H1 (cell line): ENCODE measurements around the gene PTDSS2. TPM values are rescaled to one million over a fixed set of nuclear protein-coding genes. Genes with fewer than 3 reads are reported as not detected.
A peak's percentile ranks its signal among the peaks of the same experiment; 100 is the strongest.

Experiments
- CTCF ChIA-PET: fragments of 300-600 bp; sonication (Branson Sonifier 250); formaldehyde crosslinking; loops from one replicate; lab custom pipeline; 2021; ENCODE audit not compliant: partially characterized antibody; lab: Charles Lee
- POLR2A ChIA-PET: fragments of 300-600 bp; sonication (Branson Sonifier 250); formaldehyde crosslinking; loops from one replicate; lab custom pipeline; 2021; ENCODE audit warnings: inconsistent platforms; ENCODE audit not compliant: partially characterized antibody; lab: Charles Lee
- DNase-seq, 2 experiments: peaks; one replicate each; pipeline versions ENCODE4 v3.0.0 to v3.0.0-alpha.2; 2010 to 2022; ENCODE audit warnings: low spot score in 2 of 2, low read depth in 1 of 2, mixed read lengths in 1 of 2
- FAIRE-seq: peaks from 2 replicates; lab custom pipeline; 2011; peaks lifted over from hg19 to GRCh38; lab: Jason Lieb, UNC
- H2AFZ ChIP-seq: 2 replicates; pipeline ENCODE4 v1.8.1; 2012; ENCODE audit warnings: low read length, inconsistent platforms
- H2AK5ac ChIP-seq: 2 replicates; pipeline ENCODE4 v1.6.1; 2013; ENCODE audit warnings: low read depth, low read length
- H2BK120ac ChIP-seq: replicated peaks from 2 replicates; pipeline ENCODE3; 2013; ENCODE audit warnings: low read depth, low read length, inconsistent platforms
- H2BK12ac ChIP-seq: 2 replicates; pipeline ENCODE4 v1.6.1; 2013; ENCODE audit warnings: low read depth, low read length
- H2BK15ac ChIP-seq: 2 replicates; pipeline ENCODE4 v1.6.1; 2013; ENCODE audit warnings: low read length
- H2BK20ac ChIP-seq: 2 replicates; pipeline ENCODE4 v1.6.1; 2013; ENCODE audit warnings: low read length
- H2BK5ac ChIP-seq: 2 replicates; pipeline ENCODE4 v1.6.1; 2013; ENCODE audit warnings: low read depth, low read length
- H3K14ac ChIP-seq: 2 replicates; pipeline ENCODE4 v1.6.1; 2013; ENCODE audit warnings: inconsistent platforms; ENCODE audit not compliant: insufficient read length
- H3K18ac ChIP-seq: 2 replicates; pipeline ENCODE4 v1.6.1; 2013; ENCODE audit warnings: low read length; ENCODE audit errors: extremely low read depth
- H3K23ac ChIP-seq: 2 replicates; pipeline ENCODE4 v1.6.1; 2013; ENCODE audit warnings: inconsistent platforms; ENCODE audit not compliant: insufficient read length
- H3K23me2 ChIP-seq: 2 replicates; pipeline ENCODE4 v1.6.1; 2013; ENCODE audit warnings: low read depth, low read length
- H3K27ac ChIP-seq: 2 replicates; pipeline ENCODE4 v1.6.1; 2011; ENCODE audit warnings: low read depth, low read length, inconsistent platforms
- H3K27me3 ChIP-seq, 4 experiments: replicated peaks in 1 of 4; 1 replicate in 1 of 4; 2 replicates in 3 of 4; pipeline versions ENCODE4 v1.6.1 to v1.8.1; 2011 to 2013; ENCODE audit warnings: low read length in 3 of 4, mild to moderate bottlenecking in 3 of 4, inconsistent platforms in 2 of 4, mixed read lengths in 2 of 4, moderate library complexity in 1 of 4; ENCODE audit not compliant: control insufficient read depth in 3 of 4, insufficient read depth in 3 of 4; ENCODE audit errors: extremely low read depth in 1 of 4
- H3K36me3 ChIP-seq, 4 experiments: 2 replicates each; pipeline versions ENCODE4 v1.6.1 to v1.8.1; 2011 to 2013; ENCODE audit warnings: mild to moderate bottlenecking in 4 of 4, low read length in 3 of 4, moderate library complexity in 2 of 4, control low read depth in 1 of 4, inconsistent platforms in 1 of 4; ENCODE audit not compliant: insufficient read depth in 4 of 4, control insufficient read depth in 2 of 4
- H3K4ac ChIP-seq: replicated peaks from 2 replicates; pipeline ENCODE3; 2013; ENCODE audit warnings: low read length, low read depth, mixed read lengths, inconsistent platforms; ENCODE audit not compliant: insufficient read length
- H3K4me1 ChIP-seq, 4 experiments: replicated peaks in 1 of 4; 1 replicate in 1 of 4; 2 replicates in 3 of 4; pipeline versions ENCODE4 v1.6.1 to v1.8.1; 2011 to 2013; ENCODE audit warnings: low read length in 3 of 4, inconsistent platforms in 2 of 4, mixed read lengths in 1 of 4; ENCODE audit not compliant: insufficient read depth in 4 of 4, control insufficient read depth in 3 of 4
- H3K4me2 ChIP-seq, 2 experiments: 2 replicates each; pipeline versions ENCODE4 v1.6.1 to v1.8.1; 2011 to 2013; ENCODE audit warnings: low read depth in 2 of 2, low read length in 2 of 2, control low read depth in 1 of 2, inconsistent platforms in 1 of 2, mild to moderate bottlenecking in 1 of 2; ENCODE audit not compliant: insufficient read depth in 1 of 2
- H3K4me3 ChIP-seq, 4 experiments: fragments of 200-600, 300-600 bp in 1 of 4; sonication (generic), shearing (Covaris generic), sonication (Bioruptor Twin) in 1 of 4; 2 replicates each; pipeline versions ENCODE4 v1.5.1 to v1.8.1; 2011 to 2016; ENCODE audit warnings: low read length in 4 of 4, low read depth in 3 of 4, control low read depth in 2 of 4, inconsistent platforms in 2 of 4, mild to moderate bottlenecking in 2 of 4, mixed read lengths in 1 of 4, moderate library complexity in 1 of 4; ENCODE audit not compliant: insufficient read depth in 2 of 4; ENCODE audit errors: extremely low read depth in 1 of 4
- H3K56ac ChIP-seq: replicated peaks from 2 replicates; pipeline ENCODE3; 2013; ENCODE audit warnings: low read depth, mild to moderate bottlenecking, mixed read lengths, low read length, inconsistent platforms; ENCODE audit not compliant: insufficient read length
- H3K79me1 ChIP-seq: 2 replicates; pipeline ENCODE4 v1.6.1; 2013; ENCODE audit warnings: low read depth, low read length, control low read depth
- H3K79me2 ChIP-seq, 2 experiments: 2 replicates each; pipeline versions ENCODE4 v1.6.1 to v1.8.1; 2012 to 2013; ENCODE audit warnings: low read length in 2 of 2, mild to moderate bottlenecking in 2 of 2, inconsistent platforms in 1 of 2; ENCODE audit not compliant: insufficient read depth in 2 of 2, control insufficient read depth in 1 of 2
- H3K9ac ChIP-seq, 4 experiments: replicated peaks in 1 of 4; 1 replicate in 1 of 4; 2 replicates in 3 of 4; pipeline versions ENCODE4 v1.6.1 to v1.8.1; 2011 to 2013; ENCODE audit warnings: low read depth in 3 of 4, low read length in 3 of 4, control low read depth in 2 of 4, mild to moderate bottlenecking in 2 of 4, moderate library complexity in 2 of 4, inconsistent platforms in 1 of 4; ENCODE audit errors: extremely low read depth in 1 of 4
- H3K9me3 ChIP-seq, 2 experiments: 2 replicates each; pipeline versions ENCODE4 v1.6.1 to v1.8.1; 2012 to 2013; ENCODE audit warnings: mild to moderate bottlenecking in 2 of 2, moderate library complexity in 2 of 2, control low read depth in 1 of 2, inconsistent platforms in 1 of 2, low read depth in 1 of 2, low read length in 1 of 2, mixed read lengths in 1 of 2; ENCODE audit not compliant: insufficient read depth in 2 of 2
- H4K20me1 ChIP-seq, 2 experiments: replicated peaks in 1 of 2; 2 replicates each; pipeline versions ENCODE3 to v1.8.1; 2011 to 2013; ENCODE audit warnings: inconsistent platforms in 2 of 2, low read length in 2 of 2, mild to moderate bottlenecking in 1 of 2; ENCODE audit not compliant: insufficient read depth in 2 of 2, control insufficient read depth in 1 of 2
- H4K5ac ChIP-seq: 2 replicates; pipeline ENCODE4 v1.6.1; 2013; ENCODE audit warnings: low read length, low read depth, mixed read lengths, inconsistent platforms; ENCODE audit not compliant: insufficient read length
- H4K8ac ChIP-seq: 2 replicates; pipeline ENCODE4 v1.8.0; 2013; ENCODE audit warnings: mild to moderate bottlenecking, moderate library complexity, low read length, inconsistent platforms; ENCODE audit not compliant: insufficient read depth; ENCODE audit errors: extremely low read depth
- H4K91ac ChIP-seq: replicated peaks from 2 replicates; pipeline ENCODE3; 2013; ENCODE audit warnings: low read length, mixed read lengths, inconsistent platforms; ENCODE audit not compliant: insufficient read length
- HDAC2 ChIP-seq, 2 experiments: fragments of 300-600 bp in 1 of 2; sonication (generic) in 1 of 2; IDR thresholded peaks; 2 replicates each; pipeline ENCODE4 v1.6.1; 2011 to 2012; ENCODE audit warnings: low read depth in 2 of 2, low read length in 2 of 2, mild to moderate bottlenecking in 2 of 2, moderate library complexity in 2 of 2, borderline replicate concordance in 1 of 2, inconsistent platforms in 1 of 2
- SAP30 ChIP-seq: fragments of 300-600 bp; sonication (generic); IDR thresholded peaks from 2 replicates; pipeline ENCODE4 v1.7.1; 2012; ENCODE audit warnings: low read length, moderate library complexity, mild to moderate bottlenecking, inconsistent platforms; ENCODE audit not compliant: insufficient read depth, insufficient replicate concordance
- WGBS, 2 experiments: shearing (Covaris generic) in 1 of 2; methylation state at CpG; one replicate each; pipeline versions ENCODE4 v1.1.6 to v1.1.7; 2013 to 2015; ENCODE audit warnings: low lambda C conversion rate in 2 of 2, mixed read lengths in 2 of 2, inconsistent platforms in 1 of 2, low coverage in 1 of 2, missing lambda C conversion rate in 1 of 2; ENCODE audit not compliant: insufficient replicate concordance in 2 of 2, insufficient coverage in 1 of 2, insufficient read length in 1 of 2; ENCODE audit errors: extremely low coverage in 1 of 2, missing lambda C conversion rate in 1 of 2; 5-methylcytosine and 5-hydroxymethylcytosine counted together
- polyA plus RNA-seq, 7 experiments: library from polyadenylated mRNA; depleted of rRNA in 3 of 7; stranded (reverse) in 5 of 7; unstranded in 2 of 7; fragments of >200 nt in 5 of 7; fragments of 200-250 nt in 2 of 7; gene quantifications; 1 replicate in 5 of 7; 2 replicates in 1 of 7; 4 replicates in 1 of 7; pipeline versions ENCODE4 v1.2.1 to v1.2.3, GENCODE V29; 2011 to 2013; ENCODE audit warnings: missing spikeins in 2 of 7, mixed read lengths in 2 of 7
- total RNA-seq: library from RNA; stranded (reverse); fragmentation: NEBNext Ultra II Directional; extraction: Animal tissue kit (Norgen Biotek cat#: 25700); gene quantifications from 2 replicates; pipeline ENCODE4 v1.2.1, GENCODE V29; 2021
- TF ChIP-seq, protein P1 (sequence below): IDR thresholded peaks from 2 replicates; pipeline ENCODE4 v1.6.1; 2012; ENCODE audit warnings: inconsistent platforms

The PTDSS2 gene
- total and polyA plus RNA-seq, 2 of the 8 experiments (the other 6 are each of a cell fraction or from before 2014, with no cell fraction given), result 48.7 to 68.2 TPM

DNA sequence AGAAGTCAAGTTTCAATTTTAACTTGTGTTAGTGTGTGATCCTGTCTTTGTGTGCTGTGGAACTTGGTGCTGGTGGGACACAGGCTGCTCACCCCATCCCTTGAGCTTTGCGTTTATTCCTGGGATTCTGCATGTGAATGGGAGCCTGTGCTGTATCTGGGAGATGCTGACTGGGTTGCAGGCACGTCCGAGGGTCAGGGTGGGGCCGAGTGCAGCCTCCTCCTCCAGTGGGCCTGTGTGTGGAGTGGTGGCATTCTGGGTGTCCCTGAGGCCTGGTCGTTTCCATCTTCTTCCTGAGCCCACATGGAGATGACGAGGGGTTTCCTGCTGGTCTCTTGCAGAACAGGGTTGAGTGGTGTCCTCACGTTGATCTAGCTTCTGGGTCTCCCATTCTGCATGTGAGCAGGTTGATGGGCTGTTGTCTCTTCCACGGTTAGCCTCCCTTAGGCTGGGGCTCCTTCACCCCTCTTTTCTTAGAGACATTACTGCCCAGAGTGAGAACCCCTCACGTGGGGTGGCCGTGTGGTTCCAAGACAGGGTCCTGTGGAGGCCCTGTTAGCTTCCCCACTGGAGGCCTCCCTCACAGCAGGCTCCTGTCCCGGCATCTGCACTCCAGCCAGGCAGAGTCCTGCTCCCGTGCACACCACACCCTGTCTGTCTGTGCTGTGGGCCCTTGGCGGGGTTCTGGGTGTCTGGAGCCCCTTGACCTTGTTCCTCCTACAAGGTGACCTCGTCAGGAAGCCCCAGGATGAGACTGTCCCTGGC, 4.9 kb downstream of the PTDSS2 start:
- Histone ChIP-seq H3K27ac (no peak overlapping the region), H3K56ac (no peak overlapping the region), H3K79me1 (peaks cover 21% of the 10 kb centered on the region; the same call in 1 of the 2 replicates), H3K4me3 (no peak overlapping the region), H4K91ac (no peak overlapping the region), H3K23me2 (no peaks in the 10 kb centered on the region), H3K27me3 (no peaks in the 10 kb centered on the region), H2BK12ac (peak overlapping the region; percentile 60; the same call in 1 of the 2 replicates), H3K14ac (no peak overlapping the region), H2AK5ac (no peak overlapping the region)
- TF ChIP-seq SAP30 (no peak), HDAC2 (IDR thresholded peaks at IDR 0.05; ENCODE audit: borderline replicate concordance in 1 of 2, low read depth in 2 of 2, low read length in 2 of 2) (no peak)
- TF ChIP-seq, protein P1, sequence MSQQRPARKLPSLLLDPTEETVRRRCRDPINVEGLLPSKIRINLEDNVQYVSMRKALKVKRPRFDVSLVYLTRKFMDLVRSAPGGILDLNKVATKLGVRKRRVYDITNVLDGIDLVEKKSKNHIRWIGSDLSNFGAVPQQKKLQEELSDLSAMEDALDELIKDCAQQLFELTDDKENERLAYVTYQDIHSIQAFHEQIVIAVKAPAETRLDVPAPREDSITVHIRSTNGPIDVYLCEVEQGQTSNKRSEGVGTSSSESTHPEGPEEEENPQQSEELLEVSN, result no peak
- TF ChIP-seq, all 59 proteins: peak for 0
- no peak overlapping the region for H3K4ac ChIP-seq
- H3K4me1 ChIP-seq, result peaks cover 3 to 24% (median 6%) of the 10 kb centered on the region in 4 experiments
- H3K23ac ChIP-seq, result no peak overlapping the region
- H2BK5ac ChIP-seq, result peak overlapping the region; percentile 40; the same call in 1 of the 2 replicates
- H3K18ac ChIP-seq, result peak overlapping the region; percentile 56; the same call in 1 of the 2 replicates
- POLR2A ChIA-PET, result interaction anchor here (1.1 to 1.2 kb wide), 2 partner anchors 9 to 13 kb away, joined by 3 read pairs; partner anchors contain the start of gene ANO9
- CTCF ChIA-PET, result no interaction called here
- peaks cover 15 to 30% of the 10 kb centered on the region in 2 experiments for H4K20me1 ChIP-seq
- FAIRE-seq (no peak), DNase-seq (no peak)
- no peak overlapping the region for H4K8ac ChIP-seq
- WGBS, 2 experiments, result 81% methylated on average over 13 of the region's 14 CpGs; no CpG with 5 or more reads in 1 of the 2 experiments
- no peak overlapping the region for H3K9ac ChIP-seq
- no peak overlapping the region; the same call in 1 of the 2 replicates for H2BK20ac ChIP-seq
- peaks cover 2 to 11% (median 5%) of the 10 kb centered on the region in 4 experiments; a peak in 4 of 8 replicates for H3K36me3 ChIP-seq
- H3K4me2 ChIP-seq, result 0 out of 4 replicates have a peak overlapping the region, but pooled peaks of 1 of the 2 experiments have one; percentile 5
- H4K5ac ChIP-seq, result no peak overlapping the region
- H2BK15ac ChIP-seq, result peak overlapping the region; percentile 24; the same call in 1 of the 2 replicates
- H2BK120ac ChIP-seq, result no peak overlapping the region
- H3K9me3 ChIP-seq, result no peaks in the 10 kb centered on the region
- peaks cover 22 to 83% of the 10 kb centered on the region in 2 experiments for H3K79me2 ChIP-seq
- no peak overlapping the region for H2AFZ ChIP-seq
